Measurements from ENCODE around the gene WRAP73. TPM values are rescaled to one million over a fixed set of nuclear protein-coding genes. Genes with fewer than 3 reads are reported as not detected.

WRAP73 gene
- polyA plus RNA-seq, 4 donors: 17.4 to 27.7 (median 20.3) TPM

DNA sequence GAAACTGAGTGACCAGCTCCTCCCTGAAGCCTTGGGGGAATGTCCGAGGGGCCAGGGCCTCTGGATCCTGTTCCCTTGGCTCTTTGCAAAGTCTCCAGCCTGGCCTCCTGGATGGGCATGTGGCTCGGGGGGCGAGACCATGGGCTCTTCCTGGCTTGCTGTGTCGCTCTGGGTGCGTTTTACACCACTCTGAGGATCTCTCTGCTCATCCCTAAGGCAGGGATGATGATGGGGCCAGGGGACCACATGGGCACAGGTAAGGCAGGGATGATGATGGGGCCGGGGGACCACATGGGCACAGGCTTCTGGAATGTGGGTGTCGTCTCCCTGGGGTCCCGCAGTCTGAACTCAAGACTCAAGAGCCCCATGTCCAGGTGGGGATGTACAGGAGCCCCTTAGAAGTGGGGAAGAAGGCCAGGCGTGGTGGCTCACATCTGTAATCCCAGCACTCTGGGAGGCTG is 20.1 kb upstream of the WRAP73 start:
- DNase-seq (ENCODE audit: low read depth in 4 of 4, low spot score in 2 of 4): no peak

DNA sequence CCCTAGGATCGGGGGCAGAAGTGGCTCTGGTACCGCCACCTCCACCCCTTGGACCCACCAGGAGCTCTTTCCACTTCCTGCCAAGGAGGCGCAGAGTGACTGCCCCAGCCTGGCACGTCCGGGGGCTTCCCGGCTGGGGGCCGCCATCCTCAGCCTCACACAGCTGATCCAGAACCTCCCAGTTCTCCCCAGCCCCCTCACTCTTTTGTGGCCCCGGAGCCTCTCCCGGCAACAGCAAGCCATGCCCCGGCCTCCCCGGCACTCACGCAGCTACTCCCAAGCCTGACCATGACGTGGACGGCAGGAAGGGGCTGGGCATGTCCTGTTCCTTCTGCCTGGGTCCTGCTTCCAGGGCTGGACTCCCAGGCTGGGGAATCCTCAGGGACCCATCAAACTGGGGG is 19.5 kb upstream of the WRAP73 start:
- no peak for DNase-seq (ENCODE audit: low read depth in 4 of 4, low spot score in 2 of 4)

DNA sequence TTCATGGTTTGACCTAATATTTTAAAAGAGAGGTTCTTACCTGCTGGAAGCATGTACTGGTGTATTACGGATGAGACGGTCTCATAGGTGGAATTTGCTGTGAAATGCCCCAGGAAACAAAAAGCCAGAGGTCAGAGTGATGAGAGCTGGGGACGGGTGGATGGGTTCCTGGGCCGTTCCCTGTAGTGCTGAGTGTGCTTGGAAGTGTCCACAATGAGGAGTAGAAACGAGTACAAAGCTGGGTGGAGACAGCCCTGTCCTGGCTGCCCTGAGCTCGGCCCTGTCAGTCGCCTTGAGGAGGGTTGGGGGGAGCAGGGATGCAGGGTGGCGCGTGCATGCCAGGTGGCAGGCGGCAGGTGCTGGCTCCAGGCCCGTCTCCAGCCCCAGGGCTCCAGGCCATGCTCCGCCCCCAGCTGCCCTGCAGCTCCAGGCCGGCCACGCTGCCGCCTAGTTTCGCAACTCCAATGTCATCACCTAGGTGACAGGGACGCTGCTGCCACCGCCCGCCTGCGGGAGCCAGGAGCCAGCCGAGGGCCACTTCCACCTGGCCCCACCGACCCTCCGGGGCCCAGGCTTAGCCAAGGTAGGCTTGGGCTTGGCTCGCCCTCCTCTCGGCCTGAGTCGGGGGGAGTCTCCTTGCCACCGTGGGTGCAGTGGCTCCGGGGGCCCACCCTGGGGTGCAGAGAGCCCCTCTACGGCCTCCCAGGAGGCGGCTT is 18.8 kb upstream of the WRAP73 start:
- no peak for DNase-seq (ENCODE audit: low read depth in 4 of 4, low spot score in 2 of 4)

DNA sequence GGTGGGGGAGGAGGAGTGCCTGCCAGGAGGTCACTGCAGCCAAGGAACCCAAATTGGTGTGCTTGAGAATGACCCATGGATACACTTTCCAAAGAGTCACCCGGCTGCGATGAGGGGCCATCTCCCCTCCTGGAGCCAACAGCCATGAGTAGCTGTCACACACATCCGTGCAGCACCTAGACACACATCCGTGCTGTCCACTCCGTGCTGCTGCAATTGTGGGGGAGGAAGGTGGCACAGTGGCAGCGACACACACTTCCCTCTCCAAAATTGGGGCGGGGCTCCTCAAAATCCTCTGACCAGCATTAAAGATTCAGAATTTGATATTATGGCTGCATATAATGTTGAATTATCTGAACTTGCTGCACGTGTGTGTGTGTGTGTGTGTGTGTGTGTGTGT is 18.2 kb upstream of the WRAP73 start:
- no peak for DNase-seq (ENCODE audit: low read depth in 4 of 4, low spot score in 2 of 4)

DNA sequence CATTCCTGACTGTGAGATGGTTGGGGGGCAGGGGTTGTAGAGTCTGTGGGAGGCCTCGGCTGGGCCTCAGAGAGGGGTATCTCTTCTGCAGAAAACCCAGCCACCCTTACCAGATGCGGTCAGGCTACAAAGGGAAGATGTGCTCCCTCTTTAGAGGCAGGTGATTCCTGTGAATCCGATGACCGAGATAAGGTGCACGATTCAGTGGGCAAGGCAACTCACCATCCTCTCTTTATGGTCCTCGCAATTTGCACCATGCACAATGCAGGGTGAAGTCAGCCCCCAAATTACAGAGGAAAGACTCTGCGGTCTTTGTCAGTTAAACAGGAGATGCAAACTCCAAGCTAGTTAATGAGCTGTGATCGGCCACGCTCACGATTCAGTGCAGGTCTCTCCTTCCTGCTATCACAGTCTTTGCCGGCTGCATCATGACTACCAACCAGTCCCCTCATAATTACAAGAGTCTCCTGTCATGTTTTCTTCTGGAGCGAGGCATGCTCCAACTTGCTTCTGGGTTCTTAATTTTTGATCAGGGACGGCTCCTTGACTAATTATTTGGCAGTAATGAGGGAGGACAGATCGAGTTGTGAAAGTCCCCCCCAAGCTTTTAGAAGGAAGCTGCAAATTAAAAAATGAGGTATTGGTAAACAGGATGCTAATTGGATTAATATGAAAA is 14.9 kb upstream of the WRAP73 start:
- no peak for DNase-seq (ENCODE audit: low read depth in 4 of 4, low spot score in 2 of 4)

DNA sequence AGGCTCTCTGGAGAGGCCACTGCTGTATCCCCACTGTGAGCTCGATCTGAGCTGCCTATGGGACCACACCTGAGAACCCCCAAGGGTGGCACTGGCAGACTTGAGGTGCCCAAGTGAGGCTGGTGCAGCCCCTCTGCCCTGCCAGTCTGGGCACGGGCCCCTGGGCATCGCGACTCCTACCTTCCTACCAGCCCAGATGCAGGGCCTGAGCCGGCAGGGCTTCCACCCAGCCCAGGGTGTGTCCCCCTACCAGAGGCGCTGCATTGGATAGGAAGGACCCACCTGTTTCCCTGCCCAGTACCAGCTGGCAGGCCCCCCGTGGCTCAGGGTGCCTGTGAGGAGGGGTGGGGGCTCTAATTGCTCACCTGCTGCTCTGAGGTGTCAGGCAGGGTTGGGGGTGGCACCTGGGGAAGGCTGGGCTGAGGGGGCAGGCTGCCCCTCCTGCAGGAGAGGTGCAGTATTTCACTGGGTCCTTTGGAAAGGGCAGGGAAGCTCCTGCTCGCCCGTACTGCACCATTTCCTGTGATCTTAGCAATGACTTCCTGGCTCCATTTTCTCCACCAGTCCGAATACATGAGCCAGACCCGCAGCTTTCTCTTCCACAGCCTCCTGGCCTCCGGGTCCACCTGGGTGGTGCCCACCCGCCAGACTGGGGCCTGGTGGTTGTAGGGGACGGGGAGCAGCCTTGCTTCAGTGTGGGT is 14.2 kb upstream of the WRAP73 start:
- DNase-seq (ENCODE audit: low read depth in 4 of 4, low spot score in 2 of 4): no peak

DNA sequence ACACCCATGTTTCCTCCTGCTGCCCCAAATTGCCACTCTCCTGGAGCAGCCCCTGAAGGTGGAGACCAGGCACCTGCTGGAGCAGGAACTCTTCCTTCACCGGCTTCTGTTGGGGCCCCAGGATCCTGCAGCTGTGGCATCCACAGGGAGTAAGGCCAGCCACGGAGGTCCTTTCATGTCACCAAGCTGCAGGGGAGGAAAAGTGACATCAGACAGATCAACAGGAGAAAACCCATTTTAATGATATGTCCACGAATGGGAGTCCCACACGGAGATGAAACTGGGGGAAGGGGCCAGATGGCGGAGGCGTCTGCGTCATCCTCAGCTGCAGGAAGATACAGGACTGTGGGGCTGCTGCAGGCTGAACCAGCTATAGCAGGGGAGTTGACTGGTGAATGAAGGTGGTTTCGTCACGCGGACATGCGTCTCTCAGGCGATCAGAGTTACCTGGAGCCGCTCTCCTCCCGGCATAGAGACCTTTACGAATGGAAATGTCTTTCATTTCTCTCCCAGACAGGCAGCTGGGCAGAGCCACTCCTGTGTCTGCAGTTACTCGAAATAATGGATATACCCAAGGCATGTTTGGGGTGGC is 12.3 kb upstream of the WRAP73 start:
- DNase-seq (ENCODE audit: low read depth in 4 of 4, low spot score in 2 of 4): no peak

DNA sequence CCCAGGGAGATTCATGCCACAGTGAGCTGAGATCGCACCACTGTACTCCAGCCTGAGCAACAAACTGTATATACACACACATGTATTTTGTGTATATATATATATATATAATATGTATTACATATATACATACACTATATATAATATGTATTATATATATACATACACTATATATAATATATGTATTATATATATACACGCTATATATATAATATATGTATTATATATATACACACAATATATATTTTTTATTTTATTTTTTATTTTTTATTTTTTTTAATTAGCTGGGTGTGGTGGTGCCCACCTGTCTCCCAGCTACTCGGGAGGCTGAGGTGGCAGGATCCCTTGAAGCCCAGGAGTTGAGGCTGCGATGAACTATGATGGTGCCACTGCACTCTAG is 11.7 kb upstream of the WRAP73 start:
- DNase-seq (ENCODE audit: low read depth in 4 of 4, low spot score in 2 of 4): no peak

DNA sequence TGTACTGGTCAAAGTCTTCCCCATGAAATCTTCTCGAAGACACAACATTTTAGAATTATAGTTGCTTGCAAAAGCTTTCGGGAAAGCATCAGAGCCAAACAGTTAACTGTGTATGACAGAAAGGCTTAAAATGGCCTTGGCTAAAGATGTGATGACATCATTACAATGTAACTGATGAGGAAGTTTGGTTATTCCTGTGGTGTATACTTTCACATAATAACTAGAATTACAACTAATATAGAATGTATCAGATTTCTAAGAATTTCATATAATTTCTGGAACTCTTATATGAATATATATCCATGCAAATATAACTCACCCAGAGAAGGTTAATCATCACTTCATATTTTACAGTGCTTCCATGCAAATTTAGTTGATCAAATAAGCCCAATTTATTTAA is 10.8 kb upstream of the WRAP73 start:
- DNase-seq (ENCODE audit: low read depth in 4 of 4, low spot score in 2 of 4): no peak

DNA sequence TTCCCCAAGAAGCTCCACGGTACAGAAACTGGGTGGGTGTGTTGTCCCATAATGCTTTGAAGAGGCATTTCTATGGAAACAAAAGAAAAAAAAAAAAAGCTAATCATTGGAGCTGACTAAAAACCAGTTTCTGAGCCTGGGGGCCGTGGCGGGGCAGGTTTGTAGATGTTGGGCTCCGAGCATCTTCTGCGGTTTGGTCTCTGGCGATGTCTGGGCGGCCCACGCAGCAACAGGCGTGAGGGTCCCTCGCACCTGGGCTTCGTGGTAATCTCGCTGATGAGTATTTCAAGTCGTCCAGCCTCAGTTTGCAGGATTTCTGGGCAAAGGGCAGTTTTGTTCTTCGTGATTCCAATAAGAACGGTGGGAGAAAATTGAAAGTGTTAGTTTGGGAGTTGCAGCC is 9.2 kb upstream of the WRAP73 start:
- DNase-seq (ENCODE audit: low read depth in 4 of 4, low spot score in 2 of 4): no peak

DNA sequence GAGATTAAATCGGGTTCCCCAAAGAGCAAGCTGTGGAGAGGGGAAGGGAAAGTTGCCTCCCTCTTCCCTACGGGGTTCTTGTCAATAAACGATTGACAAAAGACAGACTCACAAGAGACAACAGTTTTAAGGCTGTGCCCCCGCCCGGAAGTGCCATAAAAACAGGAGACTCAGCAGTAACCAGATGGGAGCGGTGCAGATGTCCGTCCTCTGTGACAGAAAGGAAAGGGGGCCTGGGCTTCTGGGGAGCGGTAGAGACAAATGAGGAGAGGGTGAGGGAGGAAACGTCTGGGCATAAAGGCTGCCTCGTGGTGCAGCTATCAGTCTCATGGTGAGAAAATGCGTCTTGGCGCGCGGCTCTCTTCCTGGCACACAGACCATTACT is 8.3 kb upstream of the WRAP73 start:
- no peak for DNase-seq (ENCODE audit: low read depth in 4 of 4, low spot score in 2 of 4)

DNA sequence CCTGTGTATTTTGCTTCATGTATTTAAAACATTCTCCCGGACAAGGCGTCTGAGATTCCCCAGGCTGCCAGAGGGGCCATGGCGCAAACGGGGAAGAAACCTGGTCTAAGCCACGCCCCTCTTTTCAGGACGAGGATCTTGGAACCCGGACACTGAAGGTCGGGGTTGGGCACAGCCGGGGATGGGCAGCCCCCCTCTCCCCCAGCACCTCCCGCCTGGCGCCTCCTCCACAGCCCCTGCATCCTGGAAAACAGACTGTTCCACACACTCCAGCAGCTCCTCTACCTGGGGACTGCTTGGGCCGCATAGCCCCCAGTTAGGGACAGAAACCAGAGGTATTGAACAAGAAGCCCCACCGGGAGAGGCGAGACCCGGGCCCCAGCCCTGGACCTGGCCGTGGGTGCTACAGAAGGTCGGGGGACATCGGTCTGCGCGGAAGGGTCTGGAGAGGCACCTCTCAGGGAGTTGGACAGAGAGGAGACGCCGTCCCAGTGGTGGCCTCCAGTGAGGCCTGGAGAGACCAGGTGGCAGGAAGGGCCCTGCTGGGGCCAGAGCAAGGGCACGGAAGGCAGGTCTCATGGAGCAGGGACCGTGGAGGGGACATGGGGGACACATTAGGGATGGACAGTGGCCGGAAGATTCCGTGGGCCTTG is 7.8 kb upstream of the WRAP73 start:
- no peak for DNase-seq (ENCODE audit: low read depth in 4 of 4, low spot score in 2 of 4)

DNA sequence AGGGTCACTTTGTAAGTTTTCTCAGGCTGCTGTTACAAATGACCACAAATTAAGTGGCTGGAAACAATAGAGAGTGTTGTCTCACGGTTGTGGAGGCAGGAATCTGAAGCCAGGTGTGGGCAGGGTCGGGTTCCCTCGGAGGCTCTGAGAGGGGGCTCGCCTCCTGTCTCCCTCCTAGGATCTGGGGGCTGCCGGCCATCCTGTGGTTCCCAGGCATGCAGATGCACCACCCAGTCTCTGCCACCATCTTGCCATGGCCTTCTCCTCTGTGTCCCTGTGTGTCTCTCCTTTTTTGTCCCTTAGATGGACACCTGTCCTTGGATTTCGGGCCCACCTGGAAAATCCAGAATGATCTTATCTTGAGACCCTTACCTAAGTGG is 7.2 kb upstream of the WRAP73 start:
- DNase-seq (ENCODE audit: low read depth in 4 of 4, low spot score in 2 of 4): no peak

DNA sequence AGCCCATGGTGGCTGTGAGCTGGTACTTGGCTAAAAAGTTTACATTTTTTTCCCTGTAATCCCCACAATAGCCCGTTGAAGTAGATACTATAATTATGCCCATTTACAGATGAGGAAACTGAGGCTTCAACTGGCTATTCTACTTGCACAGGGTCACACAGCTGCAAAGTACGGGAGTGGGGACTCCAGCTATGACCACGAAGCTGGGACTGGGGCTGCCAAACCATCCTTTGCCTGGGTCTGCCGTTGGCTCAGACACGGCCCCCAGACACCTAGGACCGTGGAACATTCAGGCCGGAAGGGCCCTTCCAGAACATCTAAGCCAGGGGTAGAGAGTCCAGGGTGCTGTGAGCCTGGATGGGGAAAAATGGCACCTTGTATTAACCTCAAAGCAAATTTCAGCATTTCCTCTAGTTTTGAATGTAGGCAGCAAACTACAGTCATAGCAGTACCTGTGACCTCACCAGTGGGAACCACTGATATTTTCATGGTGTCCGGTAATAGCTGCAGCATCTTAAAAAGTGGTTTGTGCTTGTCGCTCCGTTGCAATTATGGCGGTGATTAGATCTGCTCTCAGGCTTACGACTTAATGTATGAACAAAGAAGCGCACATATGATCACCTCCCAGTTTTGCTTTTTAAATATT is 6.7 kb upstream of the WRAP73 start:
- DNase-seq (ENCODE audit: low read depth in 4 of 4, low spot score in 2 of 4): no peak

DNA sequence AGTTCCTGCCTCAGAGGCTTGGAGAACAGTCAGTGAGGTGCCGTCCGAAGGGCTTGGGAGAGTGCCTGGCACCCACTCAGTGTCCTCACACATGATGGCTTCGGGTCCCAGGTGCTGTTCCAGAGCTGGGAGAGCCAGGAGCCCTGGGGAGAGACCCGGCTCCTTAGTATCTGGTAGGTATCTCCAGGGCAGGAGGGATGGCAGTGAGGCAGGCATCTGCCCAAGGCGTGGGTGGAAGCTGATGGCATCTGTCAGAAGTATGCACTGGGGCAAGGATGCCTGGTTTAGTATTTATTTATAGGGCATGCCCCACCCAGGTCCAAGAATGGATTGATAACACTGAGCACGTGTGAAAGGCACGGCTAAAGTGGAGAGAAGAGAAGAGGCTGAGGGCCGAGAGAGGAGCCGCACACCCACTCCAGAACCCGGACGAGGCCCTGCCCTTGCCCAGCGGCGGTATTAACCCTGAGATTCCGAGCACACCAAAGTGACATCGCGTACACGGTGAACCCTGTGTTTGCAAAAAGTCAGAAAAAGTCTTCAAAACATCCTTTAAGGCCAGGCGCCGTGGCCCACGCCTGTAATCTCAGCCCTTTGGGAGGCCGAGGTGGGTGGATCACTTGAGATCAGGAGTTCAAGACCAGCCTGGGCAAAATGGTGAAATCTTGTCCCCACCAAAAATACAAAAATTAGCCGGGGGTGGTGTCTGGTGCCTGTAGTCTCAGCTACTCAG is 4.8 kb upstream of the WRAP73 start:
- DNase-seq (ENCODE audit: low read depth in 4 of 4, low spot score in 2 of 4): no peak

DNA sequence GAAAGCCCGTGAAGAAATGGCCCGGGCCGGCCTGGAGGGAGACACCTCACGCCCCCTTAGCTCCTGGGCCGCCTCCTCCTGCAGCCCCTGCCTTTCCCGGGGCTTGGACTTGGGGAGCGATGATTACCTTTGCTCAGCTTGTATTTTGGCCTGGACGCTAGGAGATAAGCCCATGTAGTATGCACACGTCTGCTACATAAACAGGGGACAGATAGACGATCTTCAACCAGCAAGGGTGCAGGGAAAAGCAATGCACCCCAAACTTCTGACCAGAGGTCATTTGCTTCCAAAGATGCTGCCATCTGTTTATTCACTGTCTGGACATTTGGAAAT is 3.3 kb upstream of the WRAP73 start:
- DNase-seq (ENCODE audit: low read depth in 4 of 4, low spot score in 2 of 4): no peak

DNA sequence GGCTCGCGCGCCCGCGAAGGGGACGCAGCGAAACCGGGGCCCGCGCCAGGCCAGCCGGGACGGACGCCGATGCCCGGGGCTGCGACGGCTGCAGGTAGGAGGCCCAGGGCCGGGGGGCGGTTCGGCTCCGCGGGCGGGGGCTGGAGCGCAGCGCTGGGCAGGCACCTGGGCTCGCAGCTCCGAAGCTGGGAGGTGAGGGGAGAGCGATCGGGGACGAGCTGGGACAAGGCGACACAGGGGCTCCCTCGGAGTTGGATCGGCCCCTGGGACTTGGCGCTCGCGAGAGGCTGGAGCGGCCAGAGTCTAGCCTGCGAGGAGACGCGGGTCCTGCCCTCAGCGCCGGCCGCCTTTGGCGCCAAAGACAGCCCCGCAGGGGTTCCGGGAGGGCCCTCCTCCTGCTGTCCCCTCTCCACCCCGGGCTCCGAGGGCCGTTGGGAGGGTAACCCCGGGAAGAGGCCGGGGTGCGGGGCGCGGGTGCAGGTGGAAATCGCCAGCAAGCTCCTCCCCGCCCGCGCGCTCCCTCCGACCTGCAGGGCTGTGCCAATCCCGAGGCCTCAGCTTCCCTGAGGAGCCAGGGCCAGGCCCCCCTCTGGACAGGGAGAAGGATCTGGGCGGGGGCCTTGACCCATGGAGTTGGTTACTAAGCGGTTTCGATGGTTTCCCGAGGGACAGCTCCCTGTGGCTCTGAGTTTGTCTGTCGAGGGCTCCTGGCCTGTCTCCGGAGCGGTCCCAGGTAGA is 2.8 kb upstream of the WRAP73 start:
- no peak for DNase-seq (ENCODE audit: low read depth in 4 of 4, low spot score in 2 of 4)

DNA sequence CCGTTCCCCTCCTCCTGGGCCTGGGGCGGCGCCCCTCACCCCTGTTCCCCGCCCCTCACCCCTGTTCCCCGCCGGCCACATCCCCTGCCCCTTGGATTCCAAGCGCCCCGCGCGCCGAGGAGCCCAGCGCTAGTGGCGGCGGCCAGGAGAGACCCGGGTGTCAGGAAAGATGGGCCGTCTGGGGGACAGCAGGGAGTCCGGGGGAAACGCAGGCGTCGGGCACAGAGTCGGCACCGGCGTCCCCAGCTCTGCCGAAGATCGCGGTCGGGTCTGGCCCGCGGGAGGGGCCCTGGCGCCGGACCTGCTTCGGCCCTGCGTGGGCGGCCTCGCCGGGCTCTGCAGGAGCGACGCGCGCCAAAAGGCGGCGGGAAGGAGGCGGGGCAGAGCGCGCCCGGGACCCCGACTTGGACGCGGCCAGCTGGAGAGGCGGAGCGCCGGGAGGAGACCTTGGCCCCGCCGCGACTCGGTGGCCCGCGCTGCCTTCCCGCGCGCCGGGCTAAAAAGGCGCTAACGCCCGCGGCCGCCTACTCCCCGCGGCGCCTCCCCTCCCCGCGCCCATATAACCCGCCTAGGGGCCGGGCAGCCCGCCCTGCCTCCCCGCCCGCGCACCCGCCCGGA is 2.1 kb upstream of the WRAP73 start, which contains the start of gene TP73:
TP73 (plus strand) TSS at position 587 of the 618 bp plus-strand sequence. CDS start 29,850 bp downstream, outside the sequence.
- no peak for DNase-seq (ENCODE audit: low read depth in 4 of 4, low spot score in 2 of 4)

Data from left renal cortex interstitium (tissue), 4 donors.